Measurements from ENCODE around the gene POLE3. TPM values are rescaled to one million over a fixed set of nuclear protein-coding genes. Genes with fewer than 3 reads are reported as not detected.
A peak's percentile ranks its signal among the peaks of the same experiment; 100 is the strongest.
"Not testable (repeated sequence)": the region's sequence is repeated elsewhere in the genome, so short reads cannot be mapped to it uniquely, and the experiment has no call there.

Gene POLE3
- total RNA-seq, 2 experiments from 2014 or later, result 130 to 132 TPM

DNA sequence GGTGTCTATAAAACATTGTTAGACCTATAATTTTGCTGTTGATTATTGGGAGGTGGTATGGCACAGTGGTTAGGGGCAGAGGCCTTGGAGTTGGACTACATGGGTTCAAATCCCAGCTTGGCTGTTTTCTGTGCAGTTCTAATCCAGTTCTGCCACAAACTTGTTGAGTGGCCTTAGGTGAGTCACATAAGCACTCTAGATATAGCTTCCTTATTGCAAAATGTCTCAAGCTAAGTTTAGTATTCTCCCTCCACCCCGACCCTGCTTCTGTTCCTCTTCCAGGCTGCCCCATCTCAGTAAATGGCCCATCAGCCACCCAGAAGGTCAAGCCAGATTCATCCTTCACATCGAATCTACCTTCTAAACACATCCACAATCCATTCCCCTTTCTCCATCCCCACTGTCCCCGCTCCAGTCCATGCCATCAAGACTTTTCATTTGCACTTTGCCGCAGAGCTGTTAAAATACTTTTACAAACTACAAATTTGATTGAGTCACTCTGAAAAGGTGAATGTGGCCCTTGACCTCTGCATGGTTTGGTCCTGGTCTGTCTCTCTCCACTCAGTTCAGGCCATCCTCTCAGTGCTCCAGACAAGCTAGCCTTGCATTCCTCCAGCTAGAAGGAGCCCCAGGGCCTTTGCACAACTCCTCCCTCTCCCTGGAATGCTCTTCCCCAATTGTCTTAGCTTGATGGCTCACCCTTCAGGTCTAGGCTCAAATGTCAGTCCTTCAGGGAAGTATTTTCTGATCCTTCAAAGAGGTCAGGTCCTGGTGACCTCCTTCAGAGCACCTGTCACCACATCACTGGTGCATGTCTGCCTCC lies 23.7 kb downstream of the POLE3 start:
- intact Hi-C loops (cut with micrococcal nuclease; ENCODE audit: unreplicated experiment), result no loop called here
- POLR2A ChIA-PET, result interaction anchor here (0.7 to 1.1 kb wide), 2 partner anchors 11 to 16 kb away, joined by 3 to 5 read pairs; partner anchors contain the start of gene HDHD3
- H4K20me1 ChIP-seq (ENCODE audit: insufficient read depth, low read length), result no peaks in the 10 kb centered on the region
- no peaks in the 10 kb centered on the region for H3K9me2 ChIP-seq (ENCODE audit: insufficient read depth, low read length)
- TF ChIP-seq EZH2phosphoT487 (IDR thresholded peaks at IDR 0.05; ENCODE audit: borderline replicate concordance, low read depth, low read length), result no peak
- peaks cover 14% of the 10 kb centered on the region; the same call in 1 of the 2 replicates for H3K36me3 ChIP-seq (ENCODE audit: insufficient read depth, low read length)
- H3K4me2 ChIP-seq (ENCODE audit: low read length), result no peak overlapping the region
- TSS peak; percentile 91 for BruUV-seq (replicated peaks)
- no peak for DNase-seq (ENCODE audit: low spot score)
- H3K4me1 ChIP-seq (ENCODE audit: insufficient read depth, low read length, poor library complexity, severe bottlenecking), result no peaks in the 10 kb centered on the region
- CTCF ChIA-PET (ENCODE audit: unreplicated experiment), result no interaction called here
- H3K27ac ChIP-seq (ENCODE audit: low read depth, low read length, poor library complexity, severe bottlenecking), result no peak overlapping the region
- no peaks in the 10 kb centered on the region for H3K9me3 ChIP-seq (ENCODE audit: low read length)
- H3K79me2 ChIP-seq (ENCODE audit: insufficient read depth, low read depth, low read length), result no peaks in the 10 kb centered on the region
- no peak overlapping the region for H3K4me3 ChIP-seq (ENCODE audit: low read depth, low read length, poor library complexity, severe bottlenecking)
- no peak overlapping the region for H2AFZ ChIP-seq (ENCODE audit: low read length)

DNA sequence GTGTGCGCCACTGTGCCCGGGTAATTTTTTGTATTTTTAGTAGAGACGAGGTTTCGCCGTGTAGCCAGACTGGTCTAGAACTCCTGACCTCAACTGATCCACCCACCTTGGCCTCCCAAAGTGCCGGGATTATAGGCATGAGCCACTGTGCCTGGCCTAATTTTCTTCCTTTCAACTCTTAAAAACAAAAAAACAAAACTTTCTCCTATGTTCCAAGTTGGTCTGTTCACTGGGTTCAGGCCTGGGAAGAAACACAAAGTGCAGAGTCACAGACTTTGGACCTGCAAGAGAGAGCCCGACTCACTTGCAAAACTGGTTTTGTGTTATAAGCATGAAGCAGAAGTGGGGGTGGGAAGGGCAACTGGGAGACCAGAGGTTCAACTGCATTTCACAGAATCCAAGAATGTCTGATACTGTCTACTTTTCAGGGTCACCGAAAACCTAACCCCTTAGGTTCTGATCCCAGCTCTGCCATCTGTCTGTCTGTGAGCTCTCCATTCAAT lies 28.5 kb downstream of the POLE3 start:
- no peaks in the 10 kb centered on the region for H3K79me2 ChIP-seq (ENCODE audit: insufficient read depth, low read depth, low read length)
- no peaks in the 10 kb centered on the region for H3K9me3 ChIP-seq (ENCODE audit: low read length)
- no peak overlapping the region for H3K27ac ChIP-seq (ENCODE audit: low read depth, low read length, poor library complexity, severe bottlenecking)
- no peak overlapping the region for H3K4me3 ChIP-seq (ENCODE audit: low read depth, low read length, poor library complexity, severe bottlenecking)
- intact Hi-C loops (cut with micrococcal nuclease; ENCODE audit: unreplicated experiment), result no loop called here
- ChIA-PET POLR2A (interaction anchor here (0.5 to 0.6 kb wide), 2 partner anchors 107 to 1770 kb away, joined by 3 read pairs; partner anchors contain the start of genes CDC26 and PRPF4), CTCF (ENCODE audit: unreplicated experiment) (no interaction called here)
- no TSS peak for BruUV-seq (replicated peaks)
- no peak for DNase-seq (ENCODE audit: low spot score)
- no peak overlapping the region for H2AFZ ChIP-seq (ENCODE audit: low read length)
- H3K9me2 ChIP-seq (ENCODE audit: insufficient read depth, low read length), result no peaks in the 10 kb centered on the region
- H4K20me1 ChIP-seq (ENCODE audit: insufficient read depth, low read length), result no peaks in the 10 kb centered on the region
- no peak overlapping the region for H3K4me2 ChIP-seq (ENCODE audit: low read length)
- H3K36me3 ChIP-seq (ENCODE audit: insufficient read depth, low read length), result no peaks in the 10 kb centered on the region
- peaks cover 14% of the 10 kb centered on the region for H3K4me1 ChIP-seq (ENCODE audit: insufficient read depth, low read length, poor library complexity, severe bottlenecking)
- TF ChIP-seq, protein P1, sequence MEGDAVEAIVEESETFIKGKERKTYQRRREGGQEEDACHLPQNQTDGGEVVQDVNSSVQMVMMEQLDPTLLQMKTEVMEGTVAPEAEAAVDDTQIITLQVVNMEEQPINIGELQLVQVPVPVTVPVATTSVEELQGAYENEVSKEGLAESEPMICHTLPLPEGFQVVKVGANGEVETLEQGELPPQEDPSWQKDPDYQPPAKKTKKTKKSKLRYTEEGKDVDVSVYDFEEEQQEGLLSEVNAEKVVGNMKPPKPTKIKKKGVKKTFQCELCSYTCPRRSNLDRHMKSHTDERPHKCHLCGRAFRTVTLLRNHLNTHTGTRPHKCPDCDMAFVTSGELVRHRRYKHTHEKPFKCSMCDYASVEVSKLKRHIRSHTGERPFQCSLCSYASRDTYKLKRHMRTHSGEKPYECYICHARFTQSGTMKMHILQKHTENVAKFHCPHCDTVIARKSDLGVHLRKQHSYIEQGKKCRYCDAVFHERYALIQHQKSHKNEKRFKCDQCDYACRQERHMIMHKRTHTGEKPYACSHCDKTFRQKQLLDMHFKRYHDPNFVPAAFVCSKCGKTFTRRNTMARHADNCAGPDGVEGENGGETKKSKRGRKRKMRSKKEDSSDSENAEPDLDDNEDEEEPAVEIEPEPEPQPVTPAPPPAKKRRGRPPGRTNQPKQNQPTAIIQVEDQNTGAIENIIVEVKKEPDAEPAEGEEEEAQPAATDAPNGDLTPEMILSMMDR (conservative IDR thresholded peaks at IDR 0.05; ENCODE audit: low read length), result no peak
- TF ChIP-seq EZH2phosphoT487 (IDR thresholded peaks at IDR 0.05; ENCODE audit: borderline replicate concordance, low read depth, low read length), result no peak

DNA sequence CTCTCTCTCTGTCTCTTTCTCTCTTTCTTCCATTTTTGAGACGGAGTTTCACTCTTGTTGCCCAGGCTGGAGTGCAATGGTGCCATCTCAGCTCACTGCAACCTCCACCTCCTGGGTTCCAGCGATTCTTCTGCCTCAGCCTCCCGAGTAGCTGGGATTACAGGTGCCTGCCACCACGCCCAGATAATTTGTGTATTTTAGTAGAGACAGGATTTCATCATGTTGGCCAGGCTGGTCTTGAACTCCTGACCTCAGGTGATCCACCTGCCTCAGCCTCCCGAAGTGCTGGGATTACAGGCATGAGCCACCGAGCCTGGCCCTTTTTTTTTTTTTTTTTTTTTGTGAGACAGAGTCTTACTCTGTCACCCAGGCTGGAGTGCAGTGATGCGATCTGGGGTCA lies 29.0 kb downstream of the POLE3 start:
- H3K4me2 ChIP-seq (ENCODE audit: low read length); H3K36me3 ChIP-seq (ENCODE audit: insufficient read depth, low read length); H3K9me2 ChIP-seq (ENCODE audit: insufficient read depth, low read length); H3K27ac ChIP-seq (ENCODE audit: low read depth, low read length, poor library complexity, severe bottlenecking); CTCF ChIA-PET (ENCODE audit: unreplicated experiment); H2AFZ ChIP-seq (ENCODE audit: low read length); H4K20me1 ChIP-seq (ENCODE audit: insufficient read depth, low read length); H3K9me3 ChIP-seq (ENCODE audit: low read length); H3K4me3 ChIP-seq (ENCODE audit: low read depth, low read length, poor library complexity, severe bottlenecking); BruUV-seq (replicated peaks); intact Hi-C loops (cut with micrococcal nuclease; ENCODE audit: unreplicated experiment); H3K79me2 ChIP-seq (ENCODE audit: insufficient read depth, low read depth, low read length); DNase-seq (ENCODE audit: low spot score): not testable (repeated sequence)
- POLR2A ChIA-PET, result interaction anchor here (0.6 kb wide), 1 partner anchor 1770 kb away, joined by 3 read pairs; no protein-coding TSS in a partner anchor
- H3K4me1 ChIP-seq (ENCODE audit: insufficient read depth, low read length, poor library complexity, severe bottlenecking), result peaks cover 15% of the 10 kb centered on the region
